ENCODE measurements around the gene PINK1.

Gene PINK1

GRCh38 chr1:20645414-20645813 is 12.2 kb downstream of the PINK1 start:
- no peak for TF ChIP-seq CTCF (conservative IDR thresholded peaks at IDR 0.05; ENCODE audit: low read depth, low read length)
- no peak overlapping the region for H3K4me3 ChIP-seq (ENCODE audit: low read depth, low read length)
- DNase-seq (ENCODE audit: low read depth): no peak

GRCh38 chr1:20648438-20648837 is 15.2 kb downstream of the PINK1 start:
- no peak overlapping the region for H3K4me3 ChIP-seq (ENCODE audit: low read depth, low read length)
- DNase-seq (ENCODE audit: low read depth): no peak
- TF ChIP-seq CTCF (conservative IDR thresholded peaks at IDR 0.05; ENCODE audit: low read depth, low read length): no peak

- no peak for TF ChIP-seq CTCF (conservative IDR thresholded peaks at IDR 0.05; ENCODE audit: low read depth, low read length)
- no peak overlapping the region for H3K4me3 ChIP-seq (ENCODE audit: low read depth, low read length)
- no peak for DNase-seq (ENCODE audit: low read depth)
Observed at GRCh38 chr1:20648946-20649345, 15.7 kb downstream of the PINK1 start.

- DNase-seq (ENCODE audit: low read depth): no peak
- TF ChIP-seq CTCF (conservative IDR thresholded peaks at IDR 0.05; ENCODE audit: low read depth, low read length): no peak
- H3K4me3 ChIP-seq (ENCODE audit: low read depth, low read length): no peak overlapping the region
Observed at GRCh38 chr1:20652300-20652699, 19.0 kb downstream of the PINK1 start.

GRCh38 chr1:20654104-20654690 is 20.9 kb downstream of the PINK1 start:
- H3K4me3 ChIP-seq (ENCODE audit: low read depth, low read length): no peak overlapping the region
- no peak for DNase-seq (ENCODE audit: low read depth)
- peak; percentile 6 for TF ChIP-seq CTCF (conservative IDR thresholded peaks at IDR 0.05; ENCODE audit: low read depth, low read length)

- no peak overlapping the region for H3K4me3 ChIP-seq (ENCODE audit: low read depth, low read length)
- no peak for TF ChIP-seq CTCF (conservative IDR thresholded peaks at IDR 0.05; ENCODE audit: low read depth, low read length)
- no peak for DNase-seq (ENCODE audit: low read depth)
Observed at GRCh38 chr1:20657024-20657423, 23.8 kb downstream of the PINK1 start.

GRCh38 chr1:20658166-20658915 is 25.1 kb downstream of the PINK1 start:
- no peak for DNase-seq (ENCODE audit: low read depth)
- H3K4me3 ChIP-seq (ENCODE audit: low read depth, low read length): no peak overlapping the region
- TF ChIP-seq CTCF (conservative IDR thresholded peaks at IDR 0.05; ENCODE audit: low read depth, low read length): no peak

Data from choroid plexus epithelial cell (primary cell).